ENCODE measurements around the gene RAX2.

Gene RAX2

DNA sequence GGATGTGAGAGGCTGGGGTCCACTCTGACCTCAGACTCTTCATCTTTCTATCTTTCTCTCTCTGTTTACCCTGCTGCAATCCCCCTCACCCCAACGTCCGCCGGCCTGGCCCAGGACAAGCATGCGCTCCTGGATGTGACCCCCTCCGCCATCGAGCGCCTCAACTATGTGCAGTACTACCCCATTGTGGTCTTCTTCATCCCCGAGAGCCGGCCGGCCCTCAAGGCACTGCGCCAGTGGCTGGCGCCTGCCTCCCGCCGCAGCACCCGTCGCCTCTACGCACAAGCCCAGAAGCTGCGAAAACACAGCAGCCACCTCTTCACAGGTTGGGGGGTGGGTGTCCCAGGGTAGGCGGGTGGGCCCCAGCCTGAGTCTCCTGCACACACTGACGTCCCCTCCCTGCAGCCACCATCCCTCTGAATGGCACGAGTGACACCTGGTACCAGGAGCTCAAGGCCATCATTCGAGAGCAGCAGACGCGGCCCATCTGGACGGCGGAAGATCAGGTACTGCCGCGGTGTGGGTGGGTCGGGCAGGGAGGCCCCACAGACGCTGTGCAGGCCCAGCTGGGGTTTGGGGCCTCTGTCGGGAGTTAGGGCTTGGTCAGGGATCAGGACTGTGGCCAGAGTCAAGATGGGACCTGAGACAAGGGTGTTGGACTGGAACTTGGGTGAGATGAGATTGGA lies 25.5 kb downstream of the RAX2 start:
- TF ChIP-seq, protein P1, sequence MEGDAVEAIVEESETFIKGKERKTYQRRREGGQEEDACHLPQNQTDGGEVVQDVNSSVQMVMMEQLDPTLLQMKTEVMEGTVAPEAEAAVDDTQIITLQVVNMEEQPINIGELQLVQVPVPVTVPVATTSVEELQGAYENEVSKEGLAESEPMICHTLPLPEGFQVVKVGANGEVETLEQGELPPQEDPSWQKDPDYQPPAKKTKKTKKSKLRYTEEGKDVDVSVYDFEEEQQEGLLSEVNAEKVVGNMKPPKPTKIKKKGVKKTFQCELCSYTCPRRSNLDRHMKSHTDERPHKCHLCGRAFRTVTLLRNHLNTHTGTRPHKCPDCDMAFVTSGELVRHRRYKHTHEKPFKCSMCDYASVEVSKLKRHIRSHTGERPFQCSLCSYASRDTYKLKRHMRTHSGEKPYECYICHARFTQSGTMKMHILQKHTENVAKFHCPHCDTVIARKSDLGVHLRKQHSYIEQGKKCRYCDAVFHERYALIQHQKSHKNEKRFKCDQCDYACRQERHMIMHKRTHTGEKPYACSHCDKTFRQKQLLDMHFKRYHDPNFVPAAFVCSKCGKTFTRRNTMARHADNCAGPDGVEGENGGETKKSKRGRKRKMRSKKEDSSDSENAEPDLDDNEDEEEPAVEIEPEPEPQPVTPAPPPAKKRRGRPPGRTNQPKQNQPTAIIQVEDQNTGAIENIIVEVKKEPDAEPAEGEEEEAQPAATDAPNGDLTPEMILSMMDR (IDR thresholded peaks at IDR 0.05; ENCODE audit: insufficient read depth, low read depth, low read length, missing control alignments), result no peak
- H3K4me3 ChIP-seq (ENCODE audit: low read depth, low read length), result no peak overlapping the region
- DNase-seq (ENCODE audit: low read depth), result no peak

DNA sequence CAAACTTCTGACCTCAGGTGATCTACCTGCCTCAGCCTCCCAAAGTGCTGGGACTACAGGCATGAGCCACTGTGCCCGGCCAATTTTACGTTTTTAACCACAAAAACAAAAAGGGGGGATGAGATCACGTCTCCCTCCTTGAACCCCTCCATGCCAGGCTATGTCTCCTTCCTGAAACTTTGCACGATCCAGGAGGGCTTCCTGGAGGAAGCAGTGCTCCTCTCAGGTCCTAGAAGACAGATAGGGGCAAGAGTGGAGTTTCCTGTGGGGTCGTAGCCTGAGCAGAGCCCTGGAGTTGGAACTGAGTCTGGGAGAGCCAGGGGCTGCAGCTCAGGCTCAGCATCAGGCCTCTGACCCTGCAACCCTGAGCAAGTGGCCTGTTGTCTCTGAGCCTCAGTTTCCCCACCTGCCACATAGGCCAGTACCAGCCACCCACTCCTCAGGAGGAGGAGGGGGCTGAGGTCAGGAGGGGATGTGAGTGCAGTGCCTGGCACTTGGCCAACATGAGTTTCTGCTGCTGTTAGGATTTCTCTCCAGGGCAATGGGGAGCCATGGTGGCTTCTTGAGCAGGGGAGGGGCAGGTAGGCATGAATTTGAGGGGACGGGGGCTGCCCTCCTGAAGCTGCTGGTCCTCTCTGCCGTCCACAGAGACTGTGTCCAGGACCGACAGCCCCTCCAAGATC lies 26.5 kb downstream of the RAX2 start:
- no peak for DNase-seq (ENCODE audit: low read depth)
- TF ChIP-seq, protein P1 (IDR thresholded peaks at IDR 0.05; ENCODE audit: insufficient read depth, low read depth, low read length, missing control alignments), result no peak

DNA sequence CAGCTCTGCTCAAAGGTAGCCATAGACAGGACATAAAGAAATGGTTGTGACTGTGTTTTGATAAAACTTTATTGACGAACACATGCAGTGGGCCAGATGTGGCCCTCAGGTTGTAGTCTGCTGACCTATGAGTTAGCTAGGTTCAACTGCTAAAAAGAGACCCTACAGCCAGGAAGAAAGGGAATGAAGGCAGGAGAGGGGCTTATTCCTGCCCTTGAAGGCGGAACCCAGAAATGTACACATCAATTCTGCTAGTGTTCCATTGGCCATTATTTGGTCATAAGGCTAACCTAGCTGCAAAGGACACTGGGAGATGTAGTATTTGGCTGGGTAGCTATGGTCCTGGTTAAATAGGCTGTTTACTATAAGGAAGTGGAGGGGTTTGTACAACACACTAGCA lies 28.5 kb downstream of the RAX2 start:
- no peak overlapping the region for H3K4me3 ChIP-seq (ENCODE audit: low read depth, low read length)
- TF ChIP-seq, protein P1 (IDR thresholded peaks at IDR 0.05; ENCODE audit: insufficient read depth, low read depth, low read length, missing control alignments), result no peak
- DNase-seq (ENCODE audit: low read depth), result peak; percentile 35

More for the DNA sequence above, 26.5 kb downstream of the RAX2 start:
- no peak overlapping the region for H3K4me3 ChIP-seq (ENCODE audit: low read depth, low read length)

DNA sequence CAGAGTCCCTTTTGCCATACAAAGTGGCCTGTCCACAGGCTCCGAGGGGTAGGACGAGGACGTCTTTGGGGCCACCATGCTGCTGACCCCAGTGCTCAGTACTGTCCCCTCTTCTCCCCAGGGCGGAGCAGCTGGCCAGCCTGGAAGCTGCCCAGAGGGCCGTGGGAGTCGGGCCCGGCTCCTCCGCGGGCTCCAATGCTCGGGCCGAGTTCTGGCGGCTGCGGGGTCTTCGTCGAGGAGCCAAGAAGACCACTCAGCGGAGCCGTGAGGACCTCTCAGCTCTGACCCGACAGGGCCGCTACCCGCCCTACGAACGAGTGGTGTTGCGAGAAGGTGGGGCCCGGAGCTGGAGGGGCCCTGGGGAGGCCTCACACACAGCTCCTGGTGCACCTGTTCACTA lies 31.6 kb downstream of the RAX2 start:
- no peak overlapping the region for H3K4me3 ChIP-seq (ENCODE audit: low read depth, low read length)
- TF ChIP-seq, protein P1 (IDR thresholded peaks at IDR 0.05; ENCODE audit: insufficient read depth, low read depth, low read length, missing control alignments), result no peak
- DNase-seq (ENCODE audit: low read depth), result no peak

DNA sequence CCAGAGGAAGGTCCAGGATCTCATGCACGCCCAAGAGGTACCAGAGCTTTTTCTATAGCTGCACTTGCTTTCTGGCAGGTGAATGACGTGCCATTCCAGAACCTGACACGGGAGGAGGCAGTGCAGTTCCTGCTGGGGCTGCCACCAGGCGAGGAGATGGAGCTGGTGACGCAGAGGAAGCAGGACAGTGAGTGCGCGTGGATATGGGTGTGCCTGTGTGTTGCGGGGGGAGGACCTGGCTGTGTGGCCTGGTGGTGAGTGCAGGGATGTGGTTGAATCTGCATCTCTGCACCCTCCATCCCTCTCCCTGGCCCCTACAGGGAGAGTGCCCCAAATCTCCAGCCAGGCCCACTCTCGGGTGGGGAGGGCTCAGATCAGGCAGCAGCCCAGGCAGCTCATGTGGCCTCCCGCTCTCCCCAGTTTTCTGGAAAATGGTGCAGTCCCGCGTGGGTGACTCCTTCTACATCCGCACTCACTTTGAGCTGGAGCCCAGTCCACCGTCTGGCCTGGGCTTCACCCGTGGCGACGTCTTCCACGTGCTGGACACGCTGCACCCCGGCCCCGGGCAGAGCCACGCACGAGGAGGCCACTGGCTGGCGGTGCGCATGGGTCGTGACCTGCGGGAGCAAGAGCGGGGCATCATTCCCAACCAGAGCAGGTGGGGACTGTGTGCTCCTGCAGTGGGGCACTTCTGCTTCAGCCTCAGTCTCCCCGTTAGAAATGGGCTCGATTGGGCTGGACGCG lies 33.4 kb downstream of the RAX2 start:
- no peak for DNase-seq (ENCODE audit: low read depth)
- TF ChIP-seq, protein P1 (IDR thresholded peaks at IDR 0.05; ENCODE audit: insufficient read depth, low read depth, low read length, missing control alignments), result no peak
- H3K4me3 ChIP-seq (ENCODE audit: low read depth, low read length), result no peak overlapping the region

DNA sequence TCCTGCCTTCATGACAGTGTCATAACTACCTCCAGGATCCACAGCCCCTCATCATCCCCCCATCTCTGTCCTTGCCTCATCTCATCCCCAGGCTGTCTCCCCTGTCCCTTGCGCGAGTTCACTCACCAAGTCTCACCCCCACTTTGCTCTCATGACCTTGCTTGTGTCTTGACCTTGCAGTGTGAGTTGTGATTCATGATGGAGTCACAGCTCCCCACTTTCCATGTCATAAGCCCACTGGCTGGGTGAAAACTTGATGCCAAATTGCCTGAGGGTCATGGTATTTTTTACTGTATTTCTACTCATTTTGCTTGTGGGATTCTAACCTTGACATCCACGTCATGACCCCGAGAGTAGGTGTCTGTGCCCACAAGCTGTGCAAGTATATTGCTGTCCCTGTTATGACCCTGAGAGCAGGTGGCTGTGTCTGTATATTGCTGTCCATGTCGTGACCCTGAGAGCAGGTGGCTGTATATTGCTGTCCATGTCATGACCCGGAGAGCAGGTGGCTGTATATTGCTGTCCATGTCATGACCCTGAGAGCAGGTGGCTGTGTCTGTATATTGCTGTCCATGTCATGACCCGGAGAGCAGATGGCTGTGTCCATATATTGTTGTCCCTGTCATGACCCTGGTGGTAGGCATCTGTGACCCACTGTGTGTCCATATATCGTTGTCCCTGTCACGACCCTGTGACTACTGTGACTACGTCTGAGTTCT lies 34.4 kb downstream of the RAX2 start:
- no peak for DNase-seq (ENCODE audit: low read depth)
- H3K4me3 ChIP-seq (ENCODE audit: low read depth, low read length), result no peak overlapping the region
- TF ChIP-seq, protein P1 (IDR thresholded peaks at IDR 0.05; ENCODE audit: insufficient read depth, low read depth, low read length, missing control alignments), result no peak

Measured in GM12865 (cell line).